Measurements from ENCODE around the gene LOXL1.

LOXL1 gene, protein sequence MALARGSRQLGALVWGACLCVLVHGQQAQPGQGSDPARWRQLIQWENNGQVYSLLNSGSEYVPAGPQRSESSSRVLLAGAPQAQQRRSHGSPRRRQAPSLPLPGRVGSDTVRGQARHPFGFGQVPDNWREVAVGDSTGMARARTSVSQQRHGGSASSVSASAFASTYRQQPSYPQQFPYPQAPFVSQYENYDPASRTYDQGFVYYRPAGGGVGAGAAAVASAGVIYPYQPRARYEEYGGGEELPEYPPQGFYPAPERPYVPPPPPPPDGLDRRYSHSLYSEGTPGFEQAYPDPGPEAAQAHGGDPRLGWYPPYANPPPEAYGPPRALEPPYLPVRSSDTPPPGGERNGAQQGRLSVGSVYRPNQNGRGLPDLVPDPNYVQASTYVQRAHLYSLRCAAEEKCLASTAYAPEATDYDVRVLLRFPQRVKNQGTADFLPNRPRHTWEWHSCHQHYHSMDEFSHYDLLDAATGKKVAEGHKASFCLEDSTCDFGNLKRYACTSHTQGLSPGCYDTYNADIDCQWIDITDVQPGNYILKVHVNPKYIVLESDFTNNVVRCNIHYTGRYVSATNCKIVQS

DNA sequence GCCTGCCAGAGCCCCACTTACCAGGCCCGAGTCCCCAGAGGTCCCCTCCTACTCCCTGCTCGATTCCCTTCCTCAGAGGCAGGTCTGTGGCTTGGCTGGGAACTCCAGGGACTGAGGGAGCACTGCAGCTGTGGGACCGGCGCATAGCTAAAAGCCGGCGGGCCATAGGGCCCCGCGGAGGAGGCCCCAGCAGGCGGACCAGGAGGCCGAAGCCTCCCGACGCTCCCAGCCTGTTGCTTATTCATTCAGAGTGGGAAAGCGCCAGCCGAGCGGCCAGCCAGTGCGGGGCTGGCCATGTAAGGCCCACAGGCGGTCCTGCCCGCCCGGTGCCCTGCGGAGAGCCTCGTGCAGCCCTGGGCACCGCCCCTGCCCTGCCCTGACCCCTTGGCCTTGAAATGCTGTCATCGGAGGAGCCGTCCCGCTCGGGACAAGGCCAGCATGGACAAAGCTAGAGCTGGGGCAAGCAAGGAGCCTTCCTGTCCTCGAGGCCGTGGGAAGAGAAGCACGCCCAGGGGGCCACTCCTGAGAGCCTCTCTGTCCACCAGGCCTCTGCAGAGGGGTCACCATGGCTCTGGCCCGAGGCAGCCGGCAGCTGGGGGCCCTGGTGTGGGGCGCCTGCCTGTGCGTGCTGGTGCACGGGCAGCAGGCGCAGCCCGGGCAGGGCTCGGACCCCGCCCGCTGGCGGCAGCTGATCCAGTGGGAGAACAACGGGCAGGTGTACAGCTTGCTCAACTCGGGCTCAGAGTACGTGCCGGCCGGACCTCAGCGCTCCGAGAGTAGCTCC is at the start of gene LOXL1:
LOXL1 (plus strand) TSS at position 244 of the 784 bp plus-strand sequence; CDS start at position 566, 322 bp downstream.
- DNase-seq (ENCODE audit: low spot score), result peak; percentile 20

DNA sequence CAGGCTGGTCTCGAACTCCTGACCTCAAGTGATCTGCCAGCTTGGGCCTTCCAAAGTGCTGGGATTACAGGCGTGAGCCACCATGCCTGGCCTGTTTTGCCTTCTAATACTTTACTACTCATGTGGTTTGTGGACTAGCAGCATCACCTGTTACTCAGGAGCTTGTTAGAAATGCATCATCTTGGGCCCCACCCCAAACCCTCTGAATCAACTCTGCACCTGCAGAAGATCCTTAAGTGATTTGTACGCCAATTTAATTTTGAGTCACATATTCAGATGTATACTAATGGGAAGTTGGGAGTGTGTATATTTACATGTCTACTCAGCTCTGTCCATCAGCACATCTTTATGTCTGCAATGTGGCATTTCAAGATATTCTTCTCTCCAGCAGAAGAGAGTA is 46.8 kb upstream of the LOXL1 start:
- no peak for DNase-seq (ENCODE audit: low spot score)

DNA sequence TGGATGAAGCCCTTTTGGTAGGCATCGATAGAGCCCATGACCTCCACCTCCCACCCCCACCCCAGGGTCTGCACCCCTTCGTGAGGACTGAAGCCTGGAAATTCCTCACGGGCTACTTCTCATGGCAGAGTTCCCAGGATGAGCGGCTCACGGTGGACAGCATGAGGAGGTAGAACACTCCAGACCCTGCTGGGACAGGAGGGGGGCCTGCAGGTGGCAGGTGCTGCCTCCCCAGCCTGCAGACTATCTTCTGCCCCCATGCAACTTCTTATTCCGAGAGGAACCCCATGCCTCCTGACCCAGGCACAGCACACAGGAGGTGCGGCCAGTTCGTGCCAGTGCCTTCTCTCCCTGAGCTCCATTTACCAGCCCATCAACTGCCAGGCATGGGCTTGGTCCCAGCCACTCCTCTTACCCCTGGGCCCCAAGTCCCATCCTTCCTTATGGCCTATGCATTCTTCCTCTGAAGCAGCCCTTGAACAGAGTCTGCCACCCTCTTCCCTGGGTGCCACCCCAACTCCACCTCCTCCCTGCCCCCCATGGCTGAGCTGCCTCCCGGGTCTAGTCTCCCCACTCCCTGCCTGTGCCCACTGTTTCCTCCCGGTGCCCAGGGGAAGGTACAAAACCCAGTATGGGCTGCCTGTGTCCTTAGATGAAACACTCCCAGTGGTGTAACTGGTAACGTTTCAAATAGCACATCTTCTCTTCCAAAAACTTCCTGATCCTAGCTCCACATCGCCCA is 44.5 kb upstream of the LOXL1 start:
- DNase-seq (ENCODE audit: low spot score), result no peak

DNA sequence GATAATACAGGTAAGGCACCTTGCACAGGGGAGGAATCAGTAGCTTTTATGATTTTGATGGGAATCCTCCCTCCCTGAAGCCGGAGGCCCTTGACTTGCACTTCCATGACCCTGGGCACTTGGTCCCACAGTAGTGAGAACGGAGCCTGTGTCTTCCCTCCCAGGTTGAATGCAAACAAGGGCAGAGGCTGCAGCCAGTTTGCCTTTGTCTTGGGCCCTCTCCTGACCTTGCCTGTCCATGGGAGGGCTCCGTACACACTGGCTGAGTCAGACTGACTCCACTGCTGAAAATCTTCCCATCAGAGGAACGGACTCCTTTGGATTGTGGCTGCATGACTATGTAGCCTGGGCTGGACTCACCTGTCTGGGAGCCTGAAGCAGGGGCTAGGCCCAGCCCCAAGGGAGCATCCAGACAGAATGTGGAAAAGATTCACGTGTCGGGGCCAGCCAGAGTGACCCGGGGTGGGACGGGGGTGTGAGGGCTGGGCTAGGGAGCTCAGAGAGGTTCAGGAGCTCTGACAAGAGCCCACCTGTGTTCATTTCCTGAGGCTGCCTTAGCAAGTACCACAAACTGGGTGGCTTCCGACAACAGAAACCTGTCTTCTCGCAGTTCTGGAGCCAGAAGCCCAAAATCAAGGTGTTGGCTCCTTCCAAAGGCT is 43.4 kb upstream of the LOXL1 start:
- no peak for DNase-seq (ENCODE audit: low spot score)

DNA sequence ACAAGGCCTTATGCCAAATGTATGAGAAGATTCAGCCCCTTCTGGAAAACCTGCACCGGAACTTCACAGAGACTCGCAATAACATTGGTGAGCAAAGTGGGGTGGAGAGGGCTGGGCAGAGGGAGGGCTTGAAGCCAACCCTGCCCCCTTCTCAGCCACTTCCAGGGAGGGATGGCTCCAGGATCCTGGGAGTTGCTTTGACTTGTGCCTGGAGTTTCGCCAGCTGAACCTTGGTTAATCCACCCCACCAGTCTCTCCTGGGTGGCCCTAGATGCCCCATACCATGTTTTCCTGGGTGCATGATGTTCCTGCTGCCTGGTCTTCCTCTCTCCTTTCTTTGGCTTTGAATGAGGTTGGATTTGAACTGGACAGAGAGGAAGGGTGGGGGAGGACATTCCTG is 42.1 kb upstream of the LOXL1 start:
- DNase-seq (ENCODE audit: low spot score), result no peak

DNA sequence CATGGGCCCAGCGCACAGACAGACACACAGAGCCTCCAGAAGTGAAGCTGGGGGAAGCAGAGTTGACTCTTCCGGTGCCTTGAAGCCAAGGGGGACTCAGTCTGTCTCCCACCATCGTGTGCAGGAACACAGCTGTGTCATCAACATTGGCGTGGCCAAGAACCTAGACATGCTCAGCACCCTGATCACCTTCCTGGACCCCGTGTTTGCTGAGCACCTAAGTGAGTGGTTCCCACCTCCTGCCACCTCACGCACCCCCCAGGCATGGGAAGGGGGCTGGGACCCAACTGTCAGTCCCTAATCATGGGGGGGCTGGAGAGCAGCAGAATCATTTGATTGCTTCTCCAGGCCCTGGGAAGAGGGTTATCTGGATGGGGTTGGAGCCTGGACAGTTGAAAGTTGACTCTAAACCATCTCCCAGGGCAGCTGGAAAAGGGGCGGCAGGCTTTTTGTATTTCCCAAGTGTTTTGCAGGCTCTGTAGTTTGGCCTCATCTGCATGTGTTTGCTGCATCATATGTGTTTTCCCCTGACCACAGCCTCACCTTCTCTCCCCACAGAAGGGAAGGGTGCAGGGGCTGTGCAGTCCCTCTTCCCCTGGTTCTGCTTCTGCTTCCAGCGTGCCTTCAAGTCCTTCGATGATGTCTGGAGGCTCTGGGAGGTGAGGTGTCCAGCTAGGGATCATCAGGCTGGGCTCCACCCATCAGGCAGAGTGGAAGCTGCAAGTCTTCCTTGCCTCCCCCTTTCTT is 40.1 kb upstream of the LOXL1 start:
- no peak for DNase-seq (ENCODE audit: low spot score)

DNA sequence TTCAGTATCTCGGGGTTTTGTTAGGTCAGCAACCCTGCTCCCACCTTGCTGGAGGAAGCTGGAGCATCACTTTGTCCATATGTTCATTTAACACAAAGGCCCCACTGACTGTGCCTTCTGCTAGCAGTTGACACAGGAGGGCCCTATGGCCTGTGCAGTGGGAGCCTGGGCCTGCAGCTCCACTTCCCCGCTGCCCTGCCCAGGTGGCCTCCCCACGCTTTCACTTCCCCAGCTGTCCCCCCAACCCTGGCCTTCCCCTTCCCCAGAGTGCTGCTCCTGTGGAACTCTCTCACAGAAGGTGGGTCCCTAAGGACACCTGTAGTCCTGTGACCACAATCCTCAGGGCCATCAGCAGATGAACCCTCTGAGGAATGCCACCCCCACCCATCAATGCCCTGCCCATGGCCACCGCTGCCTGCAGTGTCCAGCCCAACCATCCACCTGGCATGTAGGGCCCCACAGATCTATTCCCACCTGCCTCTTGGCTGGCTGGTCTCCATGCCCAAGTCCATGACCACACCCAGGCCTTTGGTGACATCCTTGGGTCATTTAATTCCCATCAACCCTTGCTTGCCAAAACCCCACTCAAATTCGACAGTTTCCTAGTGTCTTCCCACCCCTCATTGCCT is 39.4 kb upstream of the LOXL1 start:
- no peak for DNase-seq (ENCODE audit: low spot score)

DNA sequence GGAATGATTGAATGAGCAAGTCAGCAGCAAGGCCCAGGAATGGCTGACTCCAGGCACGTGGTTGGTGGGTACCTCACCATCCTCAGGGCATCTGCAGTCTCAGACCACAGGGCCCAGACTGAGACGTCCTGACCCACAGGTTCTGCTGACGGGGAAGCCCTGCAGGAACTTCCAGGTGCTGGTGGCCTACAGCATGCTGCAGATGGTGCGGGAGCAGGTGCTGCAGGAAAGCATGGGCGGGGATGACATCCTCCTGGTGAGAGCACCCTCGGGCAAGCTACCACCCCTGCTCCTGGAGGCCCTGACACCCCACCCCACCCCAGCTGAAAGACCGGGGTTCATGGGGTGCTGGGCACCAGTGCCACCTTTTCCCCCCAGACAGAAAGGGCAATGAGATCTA is 38.8 kb upstream of the LOXL1 start:
- no peak for DNase-seq (ENCODE audit: low spot score)

DNA sequence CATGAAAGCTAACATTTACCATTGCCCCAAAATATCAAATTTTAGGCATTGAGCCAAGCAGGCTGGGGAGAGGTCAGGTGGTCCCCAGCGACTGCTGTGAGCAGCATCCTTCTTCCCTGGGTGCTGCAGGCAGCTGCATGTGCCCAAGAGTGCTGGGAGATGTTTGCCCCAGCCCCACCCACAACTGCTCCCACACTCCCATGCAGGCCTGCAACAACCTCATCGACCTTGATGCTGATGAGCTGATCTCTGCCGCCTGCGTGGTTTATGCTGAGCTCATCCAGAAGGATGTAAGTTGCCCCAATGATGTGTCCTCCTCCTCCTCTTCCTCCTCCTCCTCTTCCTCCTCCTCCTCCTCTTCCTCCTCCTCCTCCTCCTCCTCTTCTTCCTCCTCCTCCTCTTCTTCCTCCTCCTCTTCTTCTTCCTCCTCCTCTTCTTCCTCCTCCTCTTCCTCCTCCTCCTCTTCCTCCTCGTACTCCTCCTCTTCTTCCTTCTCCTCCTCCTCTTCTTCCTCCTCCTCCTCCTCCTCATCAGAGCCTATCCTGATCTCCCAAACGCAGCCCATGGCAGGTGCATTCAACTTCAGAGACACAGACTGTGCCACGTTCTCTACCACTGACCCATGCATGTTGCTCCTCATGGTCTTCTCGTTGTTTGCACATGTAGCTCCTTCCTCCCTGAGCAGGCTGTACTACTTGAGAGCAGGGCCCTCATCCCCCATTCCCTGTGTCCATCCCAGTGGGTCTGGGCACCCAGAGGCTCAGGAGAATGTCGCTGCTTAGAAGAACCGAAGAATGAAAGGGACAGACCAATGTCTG is 37.8 kb upstream of the LOXL1 start:
- DNase-seq (ENCODE audit: low spot score), result no peak

DNA sequence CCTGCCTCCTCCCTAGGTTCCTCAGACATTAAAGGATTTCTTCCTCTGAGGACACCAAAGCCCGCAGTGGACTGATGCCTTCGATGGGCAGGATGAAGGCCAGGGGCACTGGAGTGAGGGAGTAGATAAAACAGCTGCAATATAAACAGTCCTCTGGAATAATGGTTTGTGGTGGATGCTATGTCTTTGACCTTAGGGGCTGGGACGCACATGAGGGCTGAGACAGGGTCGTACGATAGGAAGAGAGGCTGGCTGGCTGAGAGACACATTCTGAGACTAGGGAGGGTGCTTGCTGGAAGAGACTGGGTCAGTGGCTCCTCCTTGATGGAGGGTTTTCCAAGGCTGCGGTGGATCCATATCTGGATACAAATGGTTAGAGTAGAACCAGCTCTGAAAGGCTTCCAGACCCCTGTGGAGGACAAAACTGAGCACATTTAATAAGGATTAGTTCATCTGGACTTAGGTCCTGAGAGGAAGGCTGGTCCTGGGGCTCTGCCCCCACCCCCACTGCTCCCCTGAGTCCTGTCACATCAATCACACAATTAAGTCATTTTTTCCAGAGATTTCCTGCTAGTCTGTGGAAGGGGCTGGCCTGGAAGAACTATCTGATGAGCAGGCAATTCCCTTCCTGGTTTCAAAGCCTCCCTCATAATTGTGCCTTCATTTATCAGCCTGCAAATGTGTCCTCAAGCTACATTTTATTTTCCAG is 37.1 kb upstream of the LOXL1 start:
- no peak for DNase-seq (ENCODE audit: low spot score)

DNA sequence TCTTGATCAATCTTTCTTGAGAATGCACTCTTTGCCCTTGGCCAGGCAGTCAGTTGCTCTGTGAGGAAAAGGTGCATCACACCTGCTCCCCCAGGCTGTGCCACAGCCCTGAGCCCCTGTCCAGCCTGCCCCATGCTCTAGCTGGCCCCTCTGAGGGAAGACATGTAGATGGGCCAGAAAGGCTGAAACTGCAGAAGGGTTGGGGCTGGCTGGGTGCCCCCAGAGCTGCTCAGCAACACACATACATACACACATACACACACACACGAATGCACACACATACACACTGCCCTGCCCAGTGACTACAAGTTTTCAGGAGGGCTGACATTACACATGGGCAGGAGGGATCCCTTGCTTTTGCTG is 36.5 kb upstream of the LOXL1 start:
- no peak for DNase-seq (ENCODE audit: low spot score)

DNA sequence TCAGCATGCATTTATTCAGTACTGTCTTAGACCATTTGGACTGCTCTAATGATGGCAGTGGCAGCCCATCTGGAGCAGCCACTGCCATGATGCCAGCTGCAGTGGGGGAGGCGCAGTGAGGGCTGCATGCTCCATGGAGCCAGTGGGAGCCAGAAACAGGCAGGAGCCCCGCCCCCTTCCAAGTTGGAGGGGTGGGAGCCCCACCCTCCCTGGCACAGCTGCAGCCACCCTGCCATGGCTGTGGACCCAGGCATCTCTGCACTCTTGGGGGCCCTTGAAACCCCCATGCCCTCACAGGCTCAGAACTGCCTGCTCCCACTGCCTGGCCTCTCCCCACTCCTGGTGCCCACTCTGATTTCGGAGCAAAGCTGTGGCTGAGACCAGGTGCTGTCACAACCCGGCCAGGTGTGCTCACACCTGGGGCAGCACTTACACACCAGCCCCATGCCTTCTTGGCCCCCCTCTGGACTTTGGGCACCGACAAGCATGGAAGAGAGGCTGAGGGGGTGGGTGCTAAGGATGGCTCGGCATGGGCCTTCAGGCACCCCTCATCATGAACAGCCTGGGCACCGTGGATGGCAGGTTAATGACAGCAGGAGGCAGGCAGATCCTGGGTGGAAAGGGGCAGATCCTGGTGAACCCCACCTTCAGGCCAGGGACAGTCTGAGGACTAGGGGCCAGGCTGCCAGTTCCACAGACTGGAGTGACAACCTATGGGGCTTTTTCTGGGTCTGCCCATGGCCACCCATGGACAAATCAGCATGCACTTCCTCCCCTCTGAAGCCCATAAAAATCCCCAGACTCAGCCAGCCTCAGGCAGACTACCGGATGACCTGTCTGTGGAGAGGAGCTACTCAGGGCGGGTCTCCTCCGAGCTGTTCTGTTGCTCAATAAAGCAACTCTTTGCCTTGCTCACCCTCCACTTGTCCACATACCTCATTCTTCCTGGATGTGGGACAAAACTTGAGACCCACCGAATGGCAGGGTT is 34.6 kb upstream of the LOXL1 start:
- DNase-seq (ENCODE audit: low spot score), result no peak

DNA sequence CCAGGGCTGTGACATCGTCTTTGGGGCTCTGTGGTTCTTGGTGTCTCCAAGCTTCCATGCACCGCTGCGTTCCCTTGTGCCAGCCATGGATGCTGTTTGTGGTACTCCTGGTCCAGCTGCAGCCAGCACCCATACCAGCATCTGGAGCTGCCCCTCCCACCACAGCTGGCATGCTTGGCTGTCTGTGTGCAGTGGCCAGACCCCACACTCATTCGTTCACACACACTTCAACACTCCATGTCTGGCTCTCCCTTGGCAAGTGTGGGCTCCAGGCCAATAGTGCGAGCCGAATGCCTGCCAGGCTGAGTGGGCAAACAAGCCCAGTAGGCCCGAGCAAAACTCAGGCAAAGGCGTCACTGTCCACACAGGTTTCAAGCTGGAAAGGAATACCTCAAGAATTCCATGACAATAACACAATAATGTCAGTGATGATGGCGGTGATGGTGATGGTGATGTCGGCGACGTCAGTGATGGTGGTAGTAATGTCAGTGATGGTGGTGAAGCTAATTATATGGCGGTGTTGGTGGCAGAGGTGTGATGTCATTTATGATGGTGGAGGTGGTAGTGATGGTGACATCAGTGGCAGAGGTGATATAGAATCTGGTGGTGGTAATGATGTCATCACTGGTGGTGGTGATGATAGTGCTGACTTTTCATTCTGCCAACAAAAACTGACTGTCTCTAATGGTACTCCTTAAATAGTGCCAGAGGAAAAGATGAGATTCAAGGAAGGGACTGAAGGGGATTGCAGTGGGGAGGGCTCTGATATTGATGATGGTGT is 33.6 kb upstream of the LOXL1 start:
- DNase-seq (ENCODE audit: low spot score), result no peak

DNA sequence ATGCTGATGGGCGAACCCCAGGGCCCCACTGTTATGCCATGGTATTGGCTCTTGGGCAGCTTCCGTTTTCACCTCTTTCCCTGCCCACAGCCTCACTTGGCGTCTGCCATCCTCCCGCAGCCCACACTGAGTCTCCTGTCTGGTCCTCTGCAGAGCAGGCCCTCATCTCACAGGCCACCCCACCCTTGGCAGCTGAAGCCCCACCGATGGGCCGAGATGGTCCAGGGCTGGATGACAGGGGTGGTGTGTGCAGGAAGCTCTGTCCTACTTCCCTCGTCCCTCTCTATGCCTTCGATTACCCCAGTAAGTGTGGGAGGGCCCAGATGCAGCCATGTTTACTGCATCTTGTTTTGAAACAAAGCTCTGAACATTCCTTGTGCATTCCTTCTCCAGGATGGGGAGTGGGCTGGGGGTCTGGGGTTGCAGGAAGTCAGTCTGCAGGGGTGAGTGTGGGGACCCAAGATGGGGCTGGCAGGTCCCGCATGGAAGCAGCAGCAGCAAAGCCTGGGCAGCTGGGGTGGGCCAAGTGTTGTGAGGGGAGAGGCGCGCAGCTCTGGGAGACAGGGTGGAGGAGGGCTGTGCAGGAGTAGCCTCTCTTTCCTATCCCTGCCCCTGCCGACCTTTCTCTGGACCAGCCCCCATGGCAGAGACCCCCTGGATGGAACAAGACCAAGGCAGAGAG is 32.0 kb upstream of the LOXL1 start:
- DNase-seq (ENCODE audit: low spot score), result no peak

DNA sequence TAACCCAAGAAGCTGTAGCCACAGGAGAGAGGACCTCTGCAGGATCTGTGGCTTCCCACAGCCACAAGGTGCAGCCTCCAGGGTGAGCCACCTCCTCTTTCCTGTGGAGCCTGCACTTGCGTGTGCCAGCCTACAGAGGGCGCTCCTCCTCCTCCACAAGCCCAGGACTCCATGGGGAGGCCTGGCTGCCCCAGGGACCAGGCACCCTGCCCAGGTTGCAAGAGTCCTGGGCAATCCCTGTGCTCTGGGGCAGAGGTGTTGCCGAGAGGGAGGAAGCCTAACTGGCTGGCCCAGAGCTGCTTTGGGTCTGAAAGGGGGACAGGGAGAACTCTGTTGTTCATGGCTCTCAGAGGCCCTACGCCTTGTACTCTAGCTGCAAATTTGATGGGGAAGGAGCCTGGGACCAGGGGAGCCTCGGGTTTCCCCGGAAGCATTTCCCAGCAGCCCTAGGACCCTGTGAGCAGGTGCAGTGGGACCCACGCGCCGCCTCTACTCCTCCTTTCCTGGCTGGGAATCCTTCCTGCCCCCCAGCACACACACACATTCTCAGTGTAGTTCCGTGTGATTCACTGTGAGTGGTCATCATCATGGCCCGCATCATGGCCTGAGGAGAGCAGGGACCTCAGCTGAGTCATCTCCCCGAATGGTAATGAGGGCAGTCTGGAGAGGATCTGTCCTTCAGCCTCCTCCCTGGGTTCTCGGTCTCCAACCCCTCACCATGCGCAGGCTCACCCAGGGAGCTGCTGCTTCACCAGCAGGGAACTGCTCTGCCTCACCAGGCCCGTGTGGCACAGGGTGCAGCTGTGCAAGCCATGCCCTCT is 28.6 kb upstream of the LOXL1 start:
- DNase-seq (ENCODE audit: low spot score), result no peak
